HG03039 (cell line): ENCODE measurements around the gene NYNRIN.
A peak's percentile ranks its signal among the peaks of the same experiment; 100 is the strongest.

Experiments
- ATAC-seq: cut with Tn5 transposase; IDR thresholded peaks from one replicate; pipeline ENCODE4 v1.9.1; 2021; ENCODE audit warnings: mild to moderate bottlenecking, moderate library complexity; ENCODE audit not compliant: unreplicated experiment

Gene NYNRIN

DNA sequence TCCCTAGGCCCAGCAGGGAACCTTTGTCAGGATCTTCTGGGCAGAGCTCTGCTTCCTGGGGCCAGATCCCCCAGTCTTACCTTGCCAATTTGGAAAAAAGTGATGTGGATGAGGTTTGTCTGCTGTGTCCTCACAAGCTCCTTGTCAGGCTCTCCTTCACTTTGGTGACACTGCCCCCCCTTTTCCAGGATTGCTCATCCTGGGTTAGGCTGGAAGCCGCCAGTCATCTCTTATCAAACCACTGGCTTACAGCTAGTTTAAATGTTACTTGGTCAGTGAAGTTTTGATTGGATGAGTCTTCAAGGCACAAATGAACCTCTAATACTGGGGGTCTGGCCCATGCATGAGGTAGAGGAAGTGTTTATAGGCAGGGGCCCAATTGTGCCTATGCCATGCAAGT lies 15.3 kb downstream of the NYNRIN start:
- ATAC-seq: no peak

- no peak for ATAC-seq
Observed at GRCh38 chr14:24414732-24415420, 16.1 kb downstream of the NYNRIN start.

DNA sequence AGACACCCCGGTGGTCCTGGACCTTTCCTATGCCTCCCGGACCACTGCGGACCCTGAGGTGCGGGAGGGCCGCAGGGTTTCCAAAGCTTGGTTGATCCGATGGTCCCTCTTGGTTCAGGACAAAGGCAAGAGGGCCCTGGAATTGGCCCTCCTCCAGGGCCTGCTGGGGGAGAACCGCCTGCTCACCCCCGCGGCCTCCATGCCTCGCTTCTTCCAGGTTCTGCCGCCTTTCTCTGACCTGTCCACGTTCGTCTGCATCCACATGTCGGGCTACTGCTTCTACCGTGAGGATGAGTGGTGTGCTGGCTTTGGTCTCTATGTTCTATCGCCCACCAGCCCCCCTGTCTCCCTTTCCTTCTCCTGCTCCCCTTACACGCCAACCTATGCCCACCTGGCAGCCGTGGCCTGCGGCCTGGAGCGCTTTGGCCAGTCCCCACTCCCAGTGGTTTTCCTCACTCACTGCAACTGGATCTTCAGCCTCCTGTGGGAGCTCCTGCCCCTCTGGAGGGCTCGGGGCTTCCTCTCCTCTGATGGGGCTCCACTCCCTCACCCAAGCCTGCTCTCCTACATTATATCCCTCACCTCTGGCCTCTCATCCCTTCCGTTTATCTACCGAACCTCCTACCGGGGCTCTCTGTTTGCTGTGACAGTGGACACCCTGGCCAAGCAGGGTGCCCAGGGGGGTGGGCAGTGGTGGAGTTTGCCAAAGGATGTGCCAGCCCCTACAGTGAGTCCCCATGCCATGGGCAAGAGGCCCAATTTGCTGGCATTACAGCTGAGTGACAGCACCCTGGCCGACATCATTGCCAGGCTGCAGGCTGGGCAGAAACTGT lies 16.8 kb downstream of the NYNRIN start:
- no peak for ATAC-seq

DNA sequence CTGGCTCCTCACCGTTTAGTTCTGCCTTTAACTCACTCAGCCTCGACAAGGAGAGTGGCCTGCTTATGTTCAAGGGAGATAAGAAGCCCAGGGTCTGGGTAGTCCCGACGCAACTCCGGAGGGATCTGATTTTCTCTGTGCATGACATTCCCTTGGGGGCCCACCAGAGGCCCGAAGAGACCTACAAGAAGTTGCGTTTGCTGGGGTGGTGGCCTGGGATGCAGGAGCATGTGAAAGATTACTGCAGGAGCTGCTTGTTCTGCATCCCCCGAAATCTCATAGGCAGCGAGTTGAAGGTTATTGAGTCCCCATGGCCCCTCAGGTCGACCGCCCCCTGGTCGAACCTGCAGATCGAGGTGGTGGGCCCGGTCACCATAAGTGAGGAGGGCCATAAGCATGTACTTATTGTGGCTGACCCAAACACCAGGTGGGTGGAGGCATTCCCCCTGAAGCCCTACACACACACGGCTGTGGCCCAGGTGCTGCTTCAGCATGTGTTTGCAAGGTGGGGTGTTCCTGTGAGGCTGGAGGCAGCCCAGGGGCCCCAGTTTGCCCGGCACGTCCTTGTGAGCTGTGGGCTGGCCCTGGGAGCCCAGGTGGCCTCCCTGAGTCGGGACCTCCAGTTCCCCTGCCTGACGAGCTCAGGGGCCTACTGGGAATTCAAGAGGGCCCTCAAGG lies 17.6 kb downstream of the NYNRIN start:
- ATAC-seq: no peak

DNA sequence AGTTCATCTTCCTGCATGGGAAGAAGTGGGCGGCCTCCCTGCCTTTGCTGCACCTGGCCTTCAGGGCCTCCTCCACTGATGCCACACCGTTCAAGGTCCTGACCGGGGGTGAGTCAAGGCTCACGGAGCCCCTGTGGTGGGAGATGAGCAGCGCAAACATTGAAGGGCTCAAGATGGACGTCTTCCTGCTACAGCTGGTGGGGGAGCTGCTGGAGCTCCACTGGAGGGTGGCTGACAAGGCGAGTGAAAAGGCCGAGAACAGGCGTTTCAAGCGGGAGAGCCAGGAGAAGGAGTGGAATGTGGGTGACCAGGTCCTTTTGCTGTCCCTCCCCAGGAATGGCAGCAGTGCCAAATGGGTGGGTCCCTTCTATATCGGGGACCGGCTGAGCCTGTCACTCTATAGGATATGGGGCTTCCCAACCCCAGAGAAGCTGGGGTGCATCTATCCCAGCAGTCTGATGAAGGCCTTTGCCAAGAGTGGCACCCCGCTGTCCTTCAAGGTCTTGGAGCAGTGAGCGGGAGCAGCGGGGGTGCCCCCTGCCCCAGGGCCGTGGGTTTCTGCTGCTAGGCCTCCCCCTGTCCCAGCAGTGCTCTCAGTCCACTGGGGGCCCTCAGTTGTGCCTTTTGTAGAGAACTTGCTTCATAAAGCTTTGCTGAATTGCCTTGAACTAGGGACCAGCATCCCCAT lies 18.3 kb downstream of the NYNRIN start:
- ATAC-seq: no peak

- ATAC-seq: no peak
Observed at GRCh38 chr14:24417832-24418491, 19.2 kb downstream of the NYNRIN start.

DNA sequence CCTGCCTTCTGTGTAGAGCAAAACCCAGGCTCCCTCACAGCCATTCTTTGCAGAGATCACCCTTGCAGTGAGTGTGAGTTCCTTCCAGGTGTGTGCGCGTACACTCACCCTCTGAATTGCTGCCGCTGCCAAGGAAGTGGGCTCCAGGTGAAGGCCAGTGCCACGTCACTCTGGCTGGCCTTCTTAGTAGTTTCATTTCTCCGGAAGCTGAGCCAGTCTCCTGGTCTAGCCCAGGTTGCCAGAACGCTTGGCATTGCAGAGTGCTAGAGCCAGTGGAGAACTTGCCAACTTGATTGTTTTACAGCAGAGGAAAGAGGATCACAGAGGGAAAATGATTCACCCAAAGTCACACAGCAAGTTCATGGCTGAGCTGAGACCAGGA lies 19.7 kb downstream of the NYNRIN start:
- no peak for ATAC-seq

GRCh38 chr14:24422261-24422660 lies 23.5 kb downstream of the NYNRIN start:
- ATAC-seq: no peak

DNA sequence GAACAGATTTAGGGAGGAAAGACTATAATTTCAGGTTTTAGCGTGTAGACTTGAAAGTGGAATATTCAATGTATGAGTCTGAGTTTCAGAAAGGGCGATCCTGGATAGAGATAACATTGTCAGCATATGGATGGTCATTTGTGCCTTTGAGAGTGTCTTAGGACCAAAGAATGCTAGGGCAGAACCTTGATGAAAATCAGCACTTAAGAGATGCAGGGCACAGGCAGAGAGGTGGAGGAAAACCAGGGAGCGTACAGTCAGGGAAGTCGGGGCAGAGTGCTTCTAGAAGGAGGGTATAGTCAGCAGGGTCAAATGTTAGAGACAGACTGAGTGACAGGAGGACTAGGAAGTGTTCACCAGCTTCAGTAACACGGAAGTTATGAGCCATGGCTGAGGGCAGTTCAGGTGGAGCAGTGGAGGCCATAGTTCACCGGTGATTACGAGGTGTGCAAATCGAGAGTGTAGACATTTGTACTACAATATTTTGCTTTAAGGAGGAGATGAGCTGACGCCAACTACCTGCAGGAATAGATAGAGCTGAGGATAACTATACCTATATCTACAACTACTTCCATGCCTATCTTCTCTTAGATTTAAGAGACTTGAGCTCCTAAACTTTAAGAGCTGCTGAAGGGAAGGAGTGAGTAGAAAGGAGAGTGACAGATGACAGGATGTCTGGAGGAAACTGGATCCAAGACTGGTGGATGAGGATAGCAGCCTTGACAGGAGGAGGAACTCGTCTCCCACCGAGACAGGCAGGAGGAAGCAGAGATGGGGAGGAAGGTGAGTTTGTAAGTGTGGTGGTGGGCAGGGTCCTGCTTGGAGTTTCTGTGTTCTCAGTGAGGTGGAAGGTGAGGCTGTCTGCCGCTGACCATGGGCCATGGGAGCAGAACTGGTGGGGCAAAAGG lies 24.1 kb downstream of the NYNRIN start:
- no peak for ATAC-seq

DNA sequence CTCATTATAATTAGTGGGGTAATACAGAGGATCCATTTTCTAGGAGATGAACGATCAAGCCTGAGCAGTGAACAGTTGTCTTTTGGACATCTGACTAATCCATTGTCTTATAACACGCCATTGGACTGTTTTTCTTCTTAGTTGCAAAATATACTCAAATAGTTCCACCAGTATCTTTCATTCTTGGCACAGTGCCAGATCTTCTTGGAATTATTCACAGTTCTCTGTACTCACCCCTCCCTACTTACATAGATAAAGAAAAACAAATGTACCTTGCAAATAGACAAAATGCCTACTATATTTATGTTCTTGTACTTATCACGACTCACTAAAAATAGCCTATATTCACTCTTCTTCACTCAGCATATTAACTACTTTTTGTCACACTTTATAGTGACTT lies 26.9 kb downstream of the NYNRIN start:
- no peak for ATAC-seq

DNA sequence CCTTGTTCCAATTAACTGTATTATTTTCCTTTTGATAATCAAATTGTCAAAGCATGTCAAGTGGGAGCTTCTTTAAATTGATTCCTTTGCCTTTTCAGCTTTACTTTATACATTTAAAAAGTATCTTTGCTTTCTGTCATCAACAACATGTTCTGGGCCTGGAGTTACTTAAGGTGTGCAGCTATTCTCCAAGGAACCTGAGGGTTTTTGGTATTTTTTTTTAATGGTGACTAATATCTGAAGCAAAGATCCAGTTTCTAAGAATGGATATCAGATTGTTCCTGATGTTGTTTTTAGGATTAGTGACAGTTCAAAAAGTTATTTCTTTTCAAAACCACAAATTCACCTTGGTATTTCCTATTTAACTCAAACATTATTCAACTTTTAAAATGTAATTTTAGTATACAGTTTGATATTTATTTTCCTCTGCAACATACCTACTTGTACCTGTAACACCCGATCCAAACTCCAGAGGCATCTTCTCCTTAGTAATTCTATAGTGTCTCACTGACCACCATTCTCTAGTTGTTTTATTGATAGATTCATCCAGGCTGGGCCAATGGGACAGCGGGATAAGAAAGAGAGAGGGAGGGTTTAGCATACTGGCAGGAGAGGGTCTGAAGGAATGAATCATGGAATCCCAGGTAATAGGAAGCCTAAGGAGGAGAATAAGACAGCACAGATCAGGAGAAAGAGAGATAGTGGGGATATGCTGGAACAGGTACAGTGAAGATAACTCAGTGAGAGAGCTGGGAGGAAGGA lies 27.5 kb downstream of the NYNRIN start:
- no peak for ATAC-seq

GRCh38 chr14:24426912-24427536 lies 28.2 kb downstream of the NYNRIN start:
- ATAC-seq: no peak

DNA sequence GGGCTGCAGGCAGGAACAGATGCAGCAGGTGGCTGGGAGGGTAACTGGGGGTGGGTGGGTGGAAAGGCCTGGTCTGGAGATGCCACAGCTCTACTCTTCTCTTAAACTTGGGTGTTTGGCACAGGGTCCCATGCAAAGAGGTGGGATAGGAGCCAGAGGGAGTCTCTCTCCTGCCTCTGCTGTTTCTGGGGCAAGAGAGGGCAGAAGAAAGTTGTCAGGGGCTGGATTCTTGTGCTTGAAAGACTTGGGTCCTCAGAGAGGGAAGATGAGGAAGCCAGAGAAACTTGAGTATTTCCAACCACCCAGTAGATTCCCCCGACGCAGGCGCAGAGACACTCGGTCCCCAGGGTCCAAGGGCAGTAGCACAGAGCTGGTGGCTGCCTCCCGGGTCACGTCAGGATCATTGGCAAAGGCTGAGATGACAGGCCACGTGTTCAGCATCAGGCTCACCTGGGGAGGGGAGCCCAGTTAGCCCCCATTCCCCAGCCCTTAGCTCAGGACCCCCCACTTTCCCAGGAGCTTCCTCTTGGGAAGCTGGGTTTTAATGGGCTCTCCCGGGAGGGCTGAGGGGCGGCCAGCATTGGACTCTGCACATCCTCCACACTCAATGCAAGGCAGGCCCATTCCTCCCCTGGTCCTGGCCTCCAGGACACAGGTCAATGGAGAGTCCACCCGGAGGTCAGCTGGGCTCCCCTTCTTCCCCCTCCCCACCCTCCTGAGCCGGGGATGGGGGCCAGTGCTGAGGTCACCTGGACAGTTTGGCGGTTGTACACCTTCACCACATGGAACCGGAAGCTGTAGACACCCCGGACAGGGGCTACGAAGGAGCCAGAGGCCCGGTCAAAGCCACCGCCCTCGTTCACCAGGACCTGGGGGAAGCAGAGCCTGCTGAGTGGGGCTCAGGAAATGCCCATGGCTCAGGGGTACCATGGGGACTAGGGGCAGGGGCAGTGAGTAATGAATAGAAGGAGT lies 29.0 kb downstream of the NYNRIN start:
- ATAC-seq: no peak

DNA sequence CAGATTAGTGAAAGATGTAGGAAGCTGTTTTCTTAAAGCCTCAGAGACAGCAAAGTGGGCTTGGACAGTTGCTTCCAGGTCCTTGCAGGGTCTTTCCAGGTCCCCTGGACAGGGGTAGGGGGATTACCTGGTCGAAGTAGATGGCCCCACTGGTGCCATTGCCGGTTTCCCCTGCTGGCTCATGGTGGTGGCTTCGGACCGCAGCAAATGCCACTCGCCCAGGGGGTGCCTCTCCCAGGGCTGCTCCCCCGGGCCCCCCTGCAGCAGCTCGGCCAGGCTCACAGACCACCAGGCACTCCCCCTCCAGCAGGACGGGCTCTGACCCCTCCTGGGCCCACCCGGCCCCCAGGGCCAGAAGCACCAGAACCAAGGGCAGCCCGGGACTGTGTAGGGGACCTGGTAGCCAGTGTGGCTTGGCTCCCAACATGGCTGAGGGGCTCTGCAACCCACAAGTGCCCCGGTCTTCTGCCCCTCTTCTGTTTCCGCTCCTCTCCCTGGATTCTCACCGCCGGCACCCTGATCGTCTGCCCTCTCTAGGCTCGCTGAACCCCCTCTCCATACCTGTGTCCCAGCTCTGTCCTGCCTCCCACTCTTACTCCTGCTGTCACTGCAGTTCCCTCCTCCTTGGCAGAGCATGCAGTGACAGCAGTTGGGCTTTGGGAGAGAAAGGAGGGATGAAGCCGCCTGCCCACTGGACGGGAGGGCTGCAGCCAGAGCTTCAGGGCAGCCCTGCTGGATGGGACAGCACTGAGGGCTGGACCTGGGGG lies 30.0 kb downstream of the NYNRIN start:
- no peak for ATAC-seq

DNA sequence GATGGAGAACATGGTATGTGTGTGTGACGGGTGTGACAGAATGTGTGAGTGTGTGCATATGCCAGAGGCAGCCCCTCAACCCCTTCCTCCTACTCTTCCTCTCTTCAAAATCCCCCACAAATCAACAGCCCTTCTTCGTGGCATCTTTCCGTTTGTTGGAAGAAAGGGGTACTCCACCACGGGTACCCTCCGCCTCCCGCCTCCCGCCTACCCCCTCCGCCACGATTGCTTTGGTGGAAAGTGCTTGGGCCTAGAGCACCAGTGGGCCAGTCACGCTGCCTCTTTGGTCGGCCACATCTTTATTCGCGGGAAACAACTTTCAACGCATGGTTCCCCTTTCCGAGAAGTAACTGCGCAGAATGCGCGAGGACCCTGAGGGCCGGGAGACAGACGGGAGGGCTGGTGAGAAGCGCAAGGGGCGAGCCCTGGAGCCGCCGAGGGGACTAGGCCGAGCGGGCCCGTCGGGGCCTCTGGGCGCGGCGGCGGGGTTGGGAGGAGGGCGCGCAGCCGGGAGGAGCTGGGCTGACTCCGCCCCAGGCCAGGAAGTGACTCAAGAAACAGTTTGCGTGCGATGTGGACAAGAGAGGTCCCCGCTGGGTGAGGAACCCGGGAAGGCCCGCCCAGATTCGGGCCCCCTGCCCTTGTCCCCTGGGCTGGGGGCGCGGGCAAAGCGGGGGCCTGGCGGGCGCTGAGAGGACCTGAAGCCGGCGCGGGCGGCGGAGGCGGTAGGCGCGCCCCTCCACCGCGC lies 30.8 kb downstream of the NYNRIN start, which contains the start of the genes CBLN3 and KHNYN:
Gene CBLN3, minus strand, starts transcription at position 274 of the 748 bp plus-strand sequence. CDS start 614 bp downstream, outside the sequence.
Gene KHNYN, plus strand, starts transcription at position 560 of the 748 bp plus-strand sequence. CDS start 777 bp downstream, outside the sequence.
- peak; percentile 79 for ATAC-seq
